GOT3 (cell line): ENCODE data around the gene PDHB.
A peak's percentile ranks its signal among the peaks of the same experiment; 100 is the strongest.
"Not testable (repeated sequence)": the region's sequence is repeated elsewhere in the genome, so short reads cannot be mapped to it uniquely, and the experiment has no call there.

Source experiments
- DNase-seq: peaks from one replicate; lab custom pipeline; 2025; ENCODE audit warnings: mixed read lengths; lab: John Stamatoyannopoulos, UW

PDHB gene

GRCh38 chr3:58433400-58434167 lies at the start of gene PDHB:
Gene PDHB, minus strand, starts transcription at chr3:58433832. Its CDS starts 23 bp downstream, at chr3:58433809.
- peak; percentile 60 for DNase-seq

- no peak for DNase-seq
These were observed 49.4 kb upstream of the PDHB start for GRCh38 chr3:58482917-58483636.

- no peak for DNase-seq
These were observed 46.7 kb upstream of the PDHB start for GRCh38 chr3:58480309-58480708.

- DNase-seq = no peak
These were observed 45.1 kb upstream of the PDHB start for GRCh38 chr3:58478781-58479180.

GRCh38 chr3:58474967-58475578 lies 41.4 kb upstream of the PDHB start:
- DNase-seq = no peak

GRCh38 chr3:58474348-58474911 lies 40.8 kb upstream of the PDHB start:
- DNase-seq = no peak

GRCh38 chr3:58473275-58473674 lies 39.6 kb upstream of the PDHB start:
- no peak for DNase-seq

- no peak for DNase-seq
These were observed 37.6 kb upstream of the PDHB start for GRCh38 chr3:58471025-58471887.

GRCh38 chr3:58470363-58471024 lies 36.9 kb upstream of the PDHB start:
- no peak for DNase-seq

- no peak for DNase-seq
These were observed 35.5 kb upstream of the PDHB start for GRCh38 chr3:58469096-58469495.

GRCh38 chr3:58466899-58467563 lies 33.4 kb upstream of the PDHB start:
- DNase-seq = no peak

- no peak for DNase-seq
These were observed 31.2 kb upstream of the PDHB start for GRCh38 chr3:58464866-58465265.

GRCh38 chr3:58463942-58464271 lies 30.3 kb upstream of the PDHB start:
- DNase-seq = no peak

GRCh38 chr3:58463181-58463941 lies 29.7 kb upstream of the PDHB start:
- peak; percentile 43 for DNase-seq

- no peak for DNase-seq
These were observed 29.2 kb upstream of the PDHB start for GRCh38 chr3:58462829-58463180.

- DNase-seq = no peak
These were observed 25.5 kb upstream of the PDHB start for GRCh38 chr3:58459160-58459559.

- no peak for DNase-seq
These were observed 18.5 kb upstream of the PDHB start for GRCh38 chr3:58452176-58452575.

GRCh38 chr3:58441514-58442450 lies 8.2 kb upstream of the PDHB start:
- no peak for DNase-seq

- not testable (repeated sequence) for DNase-seq
These were observed 7.3 kb upstream of the PDHB start for GRCh38 chr3:58440996-58441355.
